NB4 (cell line): ENCODE data around the gene PHACTR3.

ENCODE experiments used
- POLR2A ChIP-seq: IDR thresholded peaks from 2 replicates; pipeline ENCODE4 v1.6.1; 2011; ENCODE audit warnings: mild to moderate bottlenecking; ENCODE audit not compliant: insufficient read length; ENCODE audit errors: extremely low read depth
- TF ChIP-seq, protein P1 (sequence below): IDR thresholded peaks from one replicate; pipeline ENCODE4 v1.5.1; 2012; ENCODE audit warnings: low read depth, low read length

- TF ChIP-seq, protein P1, sequence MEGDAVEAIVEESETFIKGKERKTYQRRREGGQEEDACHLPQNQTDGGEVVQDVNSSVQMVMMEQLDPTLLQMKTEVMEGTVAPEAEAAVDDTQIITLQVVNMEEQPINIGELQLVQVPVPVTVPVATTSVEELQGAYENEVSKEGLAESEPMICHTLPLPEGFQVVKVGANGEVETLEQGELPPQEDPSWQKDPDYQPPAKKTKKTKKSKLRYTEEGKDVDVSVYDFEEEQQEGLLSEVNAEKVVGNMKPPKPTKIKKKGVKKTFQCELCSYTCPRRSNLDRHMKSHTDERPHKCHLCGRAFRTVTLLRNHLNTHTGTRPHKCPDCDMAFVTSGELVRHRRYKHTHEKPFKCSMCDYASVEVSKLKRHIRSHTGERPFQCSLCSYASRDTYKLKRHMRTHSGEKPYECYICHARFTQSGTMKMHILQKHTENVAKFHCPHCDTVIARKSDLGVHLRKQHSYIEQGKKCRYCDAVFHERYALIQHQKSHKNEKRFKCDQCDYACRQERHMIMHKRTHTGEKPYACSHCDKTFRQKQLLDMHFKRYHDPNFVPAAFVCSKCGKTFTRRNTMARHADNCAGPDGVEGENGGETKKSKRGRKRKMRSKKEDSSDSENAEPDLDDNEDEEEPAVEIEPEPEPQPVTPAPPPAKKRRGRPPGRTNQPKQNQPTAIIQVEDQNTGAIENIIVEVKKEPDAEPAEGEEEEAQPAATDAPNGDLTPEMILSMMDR = no peak
- TF ChIP-seq POLR2A = no peak
Measured at GRCh38 chr20:59565768-59566461, 38.4 kb upstream of the PHACTR3 start.
